RPMI7951 (cell line): ENCODE measurements around the gene DENND11. TPM values are rescaled to one million over a fixed set of nuclear protein-coding genes. Genes with fewer than 3 reads are reported as not detected.

ENCODE experiments used
- total RNA-seq: library from RNA; depleted of rRNA; stranded (reverse); fragments of >200 nt; shearing (Covaris generic); gene quantifications from 2 replicates; pipeline ENCODE4 v1.2.3, GENCODE V29; 2014; rRNA removed

The DENND11 gene
- total RNA-seq, 1 experiment from 2014 or later, result 4.0 TPM

Other genes starting within 250 kb of the DENND11 start
- 29.4 and 34.8 TPM in 2 replicates for gene AGK, start 150.8 kb downstream of the DENND11 start, total RNA-seq
- gene WEE2, start 6.2 kb upstream of the DENND11 start, total RNA-seq, result not detected in 2 replicates
- gene SSBP1, start 36.2 kb upstream of the DENND11 start, total RNA-seq, result 318 and 328 TPM in 2 replicates
- gene TAS2R3, start 61.9 kb upstream of the DENND11 start, total RNA-seq, result 0.12 TPM in 1 of 2 replicates, not detected in the other
- 0.10 and 0.12 TPM in 2 replicates for gene TAS2R4, start 74.5 kb upstream of the DENND11 start, total RNA-seq
- not detected in 2 replicates for gene TAS2R5, start 88.1 kb upstream of the DENND11 start, total RNA-seq
- not detected in 2 replicates for gene PRSS37, start 139.3 kb upstream of the DENND11 start, total RNA-seq
- not detected in 2 replicates for gene OR9A4, start 214.2 kb upstream of the DENND11 start, total RNA-seq
- not detected in 2 replicates for gene CLEC5A, start 244.8 kb upstream of the DENND11 start, total RNA-seq